ENCODE results near the gene BHLHE40. TPM values are rescaled to one million over a fixed set of nuclear protein-coding genes. Genes with fewer than 3 reads are reported as not detected.

The BHLHE40 gene
- total RNA-seq, 1 donor = 22.9 TPM

DNA sequence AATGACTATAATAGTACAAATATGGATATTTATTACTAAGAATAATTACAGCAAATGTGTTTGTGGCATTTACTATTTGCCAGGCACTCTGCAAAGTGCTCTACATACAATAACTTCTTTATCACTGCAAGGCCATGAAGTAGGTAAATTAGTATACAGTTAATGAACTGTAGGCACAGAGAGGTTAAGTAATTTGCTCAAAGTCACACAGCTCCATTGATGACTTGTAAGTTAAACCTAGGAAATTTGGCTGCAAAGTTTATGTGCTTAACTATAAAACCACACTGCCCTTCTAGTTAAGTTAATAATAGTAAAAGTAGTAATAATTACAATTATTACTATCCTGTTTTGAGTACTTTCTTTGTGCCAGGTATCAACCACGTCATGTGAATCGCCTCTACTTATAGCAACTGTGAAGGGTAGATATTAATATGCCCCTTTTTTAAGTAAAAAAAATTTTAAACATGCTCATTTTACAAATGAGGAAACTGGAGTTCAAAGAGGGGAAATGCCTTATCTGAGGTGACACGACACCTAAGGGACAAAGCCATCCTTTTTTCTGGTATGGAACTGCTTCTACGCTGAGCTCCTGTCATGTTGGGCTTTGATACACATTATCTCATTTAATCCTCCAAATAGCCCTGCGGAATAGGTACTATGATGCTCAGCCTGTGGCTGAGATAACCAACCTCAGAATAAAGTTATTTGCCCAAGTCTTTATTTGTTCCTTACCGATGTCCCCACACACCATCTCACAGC, 8.5 kb downstream of the BHLHE40 start:
- H3K4me3 ChIP-seq (ENCODE audit: low read depth, low read length) = no peak overlapping the region
- TF ChIP-seq, protein P1, sequence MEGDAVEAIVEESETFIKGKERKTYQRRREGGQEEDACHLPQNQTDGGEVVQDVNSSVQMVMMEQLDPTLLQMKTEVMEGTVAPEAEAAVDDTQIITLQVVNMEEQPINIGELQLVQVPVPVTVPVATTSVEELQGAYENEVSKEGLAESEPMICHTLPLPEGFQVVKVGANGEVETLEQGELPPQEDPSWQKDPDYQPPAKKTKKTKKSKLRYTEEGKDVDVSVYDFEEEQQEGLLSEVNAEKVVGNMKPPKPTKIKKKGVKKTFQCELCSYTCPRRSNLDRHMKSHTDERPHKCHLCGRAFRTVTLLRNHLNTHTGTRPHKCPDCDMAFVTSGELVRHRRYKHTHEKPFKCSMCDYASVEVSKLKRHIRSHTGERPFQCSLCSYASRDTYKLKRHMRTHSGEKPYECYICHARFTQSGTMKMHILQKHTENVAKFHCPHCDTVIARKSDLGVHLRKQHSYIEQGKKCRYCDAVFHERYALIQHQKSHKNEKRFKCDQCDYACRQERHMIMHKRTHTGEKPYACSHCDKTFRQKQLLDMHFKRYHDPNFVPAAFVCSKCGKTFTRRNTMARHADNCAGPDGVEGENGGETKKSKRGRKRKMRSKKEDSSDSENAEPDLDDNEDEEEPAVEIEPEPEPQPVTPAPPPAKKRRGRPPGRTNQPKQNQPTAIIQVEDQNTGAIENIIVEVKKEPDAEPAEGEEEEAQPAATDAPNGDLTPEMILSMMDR (IDR thresholded peaks at IDR 0.05; ENCODE audit: insufficient read depth, low read length) = no peak
- DNase-seq (ENCODE audit: low read depth) = no peak

DNA sequence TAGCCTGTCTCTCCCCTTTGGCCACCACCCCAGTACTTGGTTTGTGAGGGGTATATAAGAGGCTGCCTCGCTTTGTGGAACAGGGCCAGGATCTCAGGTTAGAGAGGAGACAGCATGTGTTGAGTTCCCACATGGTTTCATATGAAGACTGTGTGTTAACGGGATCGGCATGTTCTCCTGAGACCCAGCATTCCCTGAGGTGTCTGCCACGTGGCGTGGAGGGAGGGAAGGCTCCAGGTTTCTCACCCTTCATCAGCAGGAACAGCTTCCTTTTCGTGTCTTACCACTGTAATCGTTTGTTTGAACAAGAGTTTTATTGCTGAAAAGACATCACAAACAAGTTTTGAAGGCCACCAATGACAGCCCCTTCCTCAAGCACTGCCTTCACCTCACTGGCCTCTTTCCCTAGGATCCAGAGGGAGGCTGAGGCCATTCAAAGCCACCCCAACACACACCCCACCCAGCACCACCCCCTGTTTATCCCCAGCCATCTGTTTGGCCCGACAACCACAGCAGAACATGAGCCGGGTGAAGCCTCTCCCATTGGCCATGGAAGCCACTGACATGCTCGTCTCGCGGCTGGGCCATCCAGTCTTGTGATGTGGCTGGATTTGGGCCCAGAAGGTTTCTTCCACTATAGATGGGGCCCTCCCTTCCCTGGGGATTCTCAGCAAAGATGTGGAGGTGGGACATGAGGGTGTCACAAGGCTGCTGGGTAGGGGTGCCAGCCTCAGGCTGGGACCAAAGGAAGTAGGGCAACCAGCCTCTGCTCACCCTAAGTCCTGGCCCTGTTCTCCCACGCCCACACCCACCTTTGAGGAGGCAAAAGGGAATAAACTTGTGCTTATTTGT, 10.0 kb downstream of the BHLHE40 start:
- no peak overlapping the region for H3K4me3 ChIP-seq (ENCODE audit: low read depth, low read length)
- TF ChIP-seq, protein P1 (IDR thresholded peaks at IDR 0.05; ENCODE audit: insufficient read depth, low read length) = no peak
- peak; percentile 68 for DNase-seq (ENCODE audit: low read depth)

DNA sequence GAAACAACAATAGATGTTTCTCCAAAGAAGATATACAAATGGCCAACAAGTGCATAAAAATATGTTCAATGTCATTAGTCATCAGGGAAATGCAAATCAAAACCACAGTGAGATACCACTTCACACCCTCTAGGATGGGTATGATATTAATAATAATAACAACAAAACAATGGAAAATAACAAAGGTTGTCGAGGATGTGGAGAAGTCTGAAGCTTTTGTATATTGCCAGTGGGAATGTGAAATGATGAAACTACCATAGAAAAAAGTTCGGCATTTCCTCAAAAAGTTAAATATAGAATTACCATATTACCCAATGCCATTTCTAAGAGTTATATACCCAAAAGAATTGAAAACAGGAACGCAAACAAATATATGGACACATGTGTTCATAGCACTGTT, 10.8 kb downstream of the BHLHE40 start:
- peak; percentile 26 for DNase-seq (ENCODE audit: low read depth)
- no peak overlapping the region for H3K4me3 ChIP-seq (ENCODE audit: low read depth, low read length)
- TF ChIP-seq, protein P1 (IDR thresholded peaks at IDR 0.05; ENCODE audit: insufficient read depth, low read length) = no peak

DNA sequence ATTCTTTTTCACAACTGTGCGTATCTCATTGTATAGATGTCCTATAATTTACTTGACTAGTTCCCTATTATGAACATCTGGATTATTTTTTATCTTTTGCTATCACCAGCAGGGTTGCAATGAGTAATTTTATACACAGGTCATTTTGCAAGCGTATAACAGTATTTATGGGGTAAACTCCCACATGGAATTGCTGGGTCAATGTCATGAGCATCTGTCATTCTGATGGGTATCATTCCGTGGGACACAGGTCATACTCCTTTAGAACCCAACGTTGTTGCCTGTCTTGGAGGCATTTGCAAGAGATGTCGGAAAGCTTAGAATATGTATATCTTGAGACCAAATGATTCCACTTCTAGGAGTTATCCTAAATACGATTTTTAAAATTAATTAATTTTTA, 12.9 kb downstream of the BHLHE40 start:
- TF ChIP-seq, protein P1 (IDR thresholded peaks at IDR 0.05; ENCODE audit: insufficient read depth, low read length) = no peak
- no peak overlapping the region for H3K4me3 ChIP-seq (ENCODE audit: low read depth, low read length)
- DNase-seq (ENCODE audit: low read depth) = no peak

DNA sequence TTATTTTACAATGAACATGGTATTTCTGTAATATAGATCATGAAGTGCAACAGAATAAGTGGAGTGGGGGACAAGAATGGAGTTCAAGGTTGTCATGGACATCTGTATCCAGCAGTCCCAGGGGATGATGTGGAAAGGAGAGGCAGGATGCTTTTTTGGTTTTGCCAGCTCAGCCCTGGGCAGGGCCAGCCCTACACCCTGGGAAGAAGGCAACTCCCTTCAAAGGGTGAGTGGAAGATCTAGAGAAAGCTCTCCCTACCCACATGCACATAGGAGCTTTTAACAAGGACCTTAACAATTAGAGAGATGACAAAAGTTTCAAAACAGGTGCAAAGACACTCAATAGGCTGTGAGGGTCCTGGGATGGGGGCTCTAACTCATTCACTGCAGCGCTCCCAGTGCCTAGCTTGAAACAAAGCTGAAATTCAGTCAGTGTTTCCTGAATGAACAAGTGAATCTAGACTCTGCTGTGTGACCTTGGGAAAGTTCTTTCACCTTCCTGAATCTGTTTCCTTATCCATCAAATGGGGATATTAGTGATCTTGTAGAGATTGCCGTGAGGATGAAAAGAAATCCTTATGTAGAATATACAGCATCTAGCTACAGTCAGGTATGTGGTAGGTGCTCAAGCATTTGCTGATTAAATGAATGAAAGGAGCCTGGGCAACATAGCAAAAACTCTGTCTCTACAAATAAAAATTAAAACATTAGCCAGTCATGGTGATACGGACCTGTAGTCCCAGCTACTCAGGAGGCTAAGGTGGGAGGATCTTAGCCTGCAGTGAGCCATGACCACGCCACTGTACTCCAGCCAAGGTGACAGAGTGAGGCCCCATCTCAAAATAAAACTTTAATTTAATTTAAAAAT, 14.3 kb downstream of the BHLHE40 start:
- no peak for DNase-seq (ENCODE audit: low read depth)
- TF ChIP-seq, protein P1 (IDR thresholded peaks at IDR 0.05; ENCODE audit: insufficient read depth, low read length) = no peak

GRCh38 chr3:4994144-4994730, 15.0 kb downstream of the BHLHE40 start:
- DNase-seq (ENCODE audit: low read depth) = peak; percentile 41
- no peak overlapping the region for H3K4me3 ChIP-seq (ENCODE audit: low read depth, low read length)
- TF ChIP-seq, protein P1 (IDR thresholded peaks at IDR 0.05; ENCODE audit: insufficient read depth, low read length) = no peak

More for the DNA sequence above, 14.3 kb downstream of the BHLHE40 start:
- no peak overlapping the region for H3K4me3 ChIP-seq (ENCODE audit: low read depth, low read length)
